GM19351 (cell line): Measurements from ENCODE around the gene CA12.

Experiments
- ATAC-seq: cut with Tn5 transposase; IDR thresholded peaks from one replicate; pipeline ENCODE4 v1.9.1; 2021; ENCODE audit warnings: mild to moderate bottlenecking, moderate library complexity; ENCODE audit not compliant: unreplicated experiment

The CA12 gene

GRCh38 chr15:63402498-63403253, 21.0 kb upstream of the CA12 start:
- ATAC-seq: no peak

GRCh38 chr15:63401714-63402497, 20.3 kb upstream of the CA12 start:
- ATAC-seq: no peak

GRCh38 chr15:63401078-63401477, 19.4 kb upstream of the CA12 start:
- ATAC-seq: no peak

- no peak for ATAC-seq
These were observed 16.8 kb upstream of the CA12 start for GRCh38 chr15:63398456-63398855.

GRCh38 chr15:63396152-63396928, 14.7 kb upstream of the CA12 start:
- no peak for ATAC-seq

GRCh38 chr15:63395730-63396151, 14.1 kb upstream of the CA12 start:
- no peak for ATAC-seq

GRCh38 chr15:63392361-63393009, 10.8 kb upstream of the CA12 start:
- ATAC-seq: no peak

- ATAC-seq: no peak
These were observed 10.2 kb upstream of the CA12 start for GRCh38 chr15:63391669-63392360.

- no peak for ATAC-seq
These were observed 9.0 kb upstream of the CA12 start for GRCh38 chr15:63390689-63391088.

- ATAC-seq: no peak
These were observed 8.4 kb upstream of the CA12 start for GRCh38 chr15:63389902-63390670.

- ATAC-seq: no peak
These were observed 6.9 kb upstream of the CA12 start for GRCh38 chr15:63388511-63388910.

- ATAC-seq: no peak
These were observed 6.3 kb upstream of the CA12 start for GRCh38 chr15:63387748-63388493.

GRCh38 chr15:63385911-63386531, 4.4 kb upstream of the CA12 start:
- no peak for ATAC-seq

- ATAC-seq: no peak
These were observed 3.3 kb upstream of the CA12 start for GRCh38 chr15:63384906-63385305.

GRCh38 chr15:63382966-63383710, 1.5 kb upstream of the CA12 start:
- no peak for ATAC-seq

- no peak for ATAC-seq
These were observed 801 bp downstream of the CA12 start for GRCh38 chr15:63380808-63381282.

- ATAC-seq: no peak
These were observed 1.4 kb downstream of the CA12 start for GRCh38 chr15:63380151-63380807.
